Measurements from ENCODE around the gene TAB2.

The TAB2 gene

GRCh38 chr6:149449831-149450678 lies 132.5 kb downstream of the TAB2 start:
- no peak for DNase-seq (ENCODE audit: low read depth, low spot score)
- TF ChIP-seq ZNF274 (IDR thresholded peaks at IDR 0.05; ENCODE audit: low read depth, low read length) (no peak), SUZ12 (IDR thresholded peaks at IDR 0.05; ENCODE audit: extremely low read depth, insufficient read depth, insufficient read length) (no peak), YY1 (IDR thresholded peaks at IDR 0.05; ENCODE audit: insufficient read depth, insufficient read length) (no peak)
- Histone ChIP-seq H3K36me3 (ENCODE audit: insufficient read depth, insufficient read length, low read length) (no peaks in the 10 kb centered on the region), H3K9me3 (ENCODE audit: insufficient read depth, low read length) (no peaks in the 10 kb centered on the region), H3K4me1 (ENCODE audit: insufficient read depth, insufficient read length) (no peaks in the 10 kb centered on the region), H3K9ac (ENCODE audit: insufficient read length, low read depth) (peak overlapping the region; percentile 85), H3K4me3 (ENCODE audit: insufficient read length, low read depth) (peak overlapping the region; percentile 42), H3K27me3 (ENCODE audit: insufficient read depth, insufficient read length) (peaks cover 31% of the 10 kb centered on the region)

- Histone ChIP-seq H3K4me3 (ENCODE audit: insufficient read length, low read depth) (peak overlapping the region; percentile 42), H3K27me3 (ENCODE audit: insufficient read depth, insufficient read length) (peaks cover 31% of the 10 kb centered on the region), H3K9ac (ENCODE audit: insufficient read length, low read depth) (peak overlapping the region; percentile 85), H3K4me1 (ENCODE audit: insufficient read depth, insufficient read length) (no peaks in the 10 kb centered on the region), H3K36me3 (ENCODE audit: insufficient read depth, insufficient read length, low read length) (no peaks in the 10 kb centered on the region), H3K9me3 (ENCODE audit: insufficient read depth, low read length) (no peaks in the 10 kb centered on the region)
- TF ChIP-seq SUZ12 (IDR thresholded peaks at IDR 0.05; ENCODE audit: extremely low read depth, insufficient read depth, insufficient read length) (no peak), ZNF274 (IDR thresholded peaks at IDR 0.05; ENCODE audit: low read depth, low read length) (no peak), YY1 (IDR thresholded peaks at IDR 0.05; ENCODE audit: insufficient read depth, insufficient read length) (no peak)
- no peak for DNase-seq (ENCODE audit: low read depth, low spot score)
Measured at GRCh38 chr6:149450679-149451375, 133.3 kb downstream of the TAB2 start.

- peaks cover 31% of the 10 kb centered on the region for H3K27me3 ChIP-seq (ENCODE audit: insufficient read depth, insufficient read length)
- no peaks in the 10 kb centered on the region for H3K4me1 ChIP-seq (ENCODE audit: insufficient read depth, insufficient read length)
- no peaks in the 10 kb centered on the region for H3K9me3 ChIP-seq (ENCODE audit: insufficient read depth, low read length)
- peak overlapping the region; percentile 61 for H3K9ac ChIP-seq (ENCODE audit: insufficient read length, low read depth)
- H3K4me3 ChIP-seq (ENCODE audit: insufficient read length, low read depth): peak overlapping the region; percentile 42
- DNase-seq (ENCODE audit: low read depth, low spot score): no peak
- TF ChIP-seq YY1 (IDR thresholded peaks at IDR 0.05; ENCODE audit: insufficient read depth, insufficient read length) (no peak), ZNF274 (IDR thresholded peaks at IDR 0.05; ENCODE audit: low read depth, low read length) (no peak), SUZ12 (IDR thresholded peaks at IDR 0.05; ENCODE audit: extremely low read depth, insufficient read depth, insufficient read length) (no peak)
- no peaks in the 10 kb centered on the region for H3K36me3 ChIP-seq (ENCODE audit: insufficient read depth, insufficient read length, low read length)
Measured at GRCh38 chr6:149451376-149452036, 134.0 kb downstream of the TAB2 start.

- DNase-seq (ENCODE audit: low read depth, low spot score): no peak
- Histone ChIP-seq H3K36me3 (ENCODE audit: insufficient read depth, insufficient read length, low read length) (no peaks in the 10 kb centered on the region), H3K9ac (ENCODE audit: insufficient read length, low read depth) (no peak overlapping the region), H3K4me1 (ENCODE audit: insufficient read depth, insufficient read length) (no peaks in the 10 kb centered on the region), H3K27me3 (ENCODE audit: insufficient read depth, insufficient read length) (peaks cover 31% of the 10 kb centered on the region), H3K4me3 (ENCODE audit: insufficient read length, low read depth) (no peak overlapping the region), H3K9me3 (ENCODE audit: insufficient read depth, low read length) (no peaks in the 10 kb centered on the region)
- no peak for TF ChIP-seq SUZ12 (IDR thresholded peaks at IDR 0.05; ENCODE audit: extremely low read depth, insufficient read depth, insufficient read length)
- no peak for TF ChIP-seq YY1 (IDR thresholded peaks at IDR 0.05; ENCODE audit: insufficient read depth, insufficient read length)
- no peak for TF ChIP-seq ZNF274 (IDR thresholded peaks at IDR 0.05; ENCODE audit: low read depth, low read length)
Measured at GRCh38 chr6:149452037-149452939, 134.8 kb downstream of the TAB2 start.

- no peak overlapping the region for H3K4me3 ChIP-seq (ENCODE audit: insufficient read length, low read depth)
- H3K36me3 ChIP-seq (ENCODE audit: insufficient read depth, insufficient read length, low read length): no peaks in the 10 kb centered on the region
- no peak overlapping the region for H3K9ac ChIP-seq (ENCODE audit: insufficient read length, low read depth)
Measured at GRCh38 chr6:149453597-149454345, 136.3 kb downstream of the TAB2 start.

GRCh38 chr6:149454346-149454848 lies 136.9 kb downstream of the TAB2 start:
- H3K9ac ChIP-seq (ENCODE audit: insufficient read length, low read depth): no peak overlapping the region
- no peaks in the 10 kb centered on the region for H3K9me3 ChIP-seq (ENCODE audit: insufficient read depth, low read length)
- peaks cover 31% of the 10 kb centered on the region for H3K27me3 ChIP-seq (ENCODE audit: insufficient read depth, insufficient read length)
- TF ChIP-seq YY1 (IDR thresholded peaks at IDR 0.05; ENCODE audit: insufficient read depth, insufficient read length) (no peak), ZNF274 (IDR thresholded peaks at IDR 0.05; ENCODE audit: low read depth, low read length) (no peak), SUZ12 (IDR thresholded peaks at IDR 0.05; ENCODE audit: extremely low read depth, insufficient read depth, insufficient read length) (no peak)
- no peak overlapping the region for H3K4me3 ChIP-seq (ENCODE audit: insufficient read length, low read depth)
- H3K4me1 ChIP-seq (ENCODE audit: insufficient read depth, insufficient read length): no peaks in the 10 kb centered on the region
- no peak for DNase-seq (ENCODE audit: low read depth, low spot score)
- no peaks in the 10 kb centered on the region for H3K36me3 ChIP-seq (ENCODE audit: insufficient read depth, insufficient read length, low read length)

More at GRCh38 chr6:149453597-149454345, 136.3 kb downstream of the TAB2 start:
- TF ChIP-seq ZNF274 (IDR thresholded peaks at IDR 0.05; ENCODE audit: low read depth, low read length): no peak
- no peak for TF ChIP-seq YY1 (IDR thresholded peaks at IDR 0.05; ENCODE audit: insufficient read depth, insufficient read length)
- TF ChIP-seq SUZ12 (IDR thresholded peaks at IDR 0.05; ENCODE audit: extremely low read depth, insufficient read depth, insufficient read length): no peak
- Histone ChIP-seq H3K27me3 (ENCODE audit: insufficient read depth, insufficient read length) (peaks cover 31% of the 10 kb centered on the region), H3K4me1 (ENCODE audit: insufficient read depth, insufficient read length) (no peaks in the 10 kb centered on the region), H3K9me3 (ENCODE audit: insufficient read depth, low read length) (no peaks in the 10 kb centered on the region)
- no peak for DNase-seq (ENCODE audit: low read depth, low spot score)
